Heart left ventricle (tissue), 13 donors: ENCODE data around the gene LYRM1.

Source experiments
- CTCF ChIP-seq, 12 donors: fragments of 200-600 bp; sonication (generic) in 4 of 12; IDR thresholded peaks; one replicate each; pipeline versions ENCODE4 v1.5.0 to v1.8.0; 2018 to 2022; ENCODE audit warnings: antibody characterized with exemption in 12 of 12, mild to moderate bottlenecking in 5 of 12
- POLR2A ChIP-seq, 2 donors: fragments of 450-650 bp; IDR thresholded peaks; one replicate each; pipeline ENCODE4 v1.6.1; 2017; ENCODE audit warnings: antibody characterized with exemption in 2 of 2, mild to moderate bottlenecking in 2 of 2, moderate library complexity in 2 of 2
- donor health status: ischemic (EF 13 %, LVEDD 7.1; RV severe dilation, severe dysfunction).
- donor health status: DM: no; HTN: yes; CAD: no.
- donor health status: DM: no; HTN: no; CAD: no.
- donor health status: ischemic (EF 25% LVEDD 6.9; RV normal size, moderate dysfunction).
- donor health status: ischemic (EF 25% LVEDD 5.7; RV mildly dilated, moderate dysfunction).
- donor health status: ischemic (EF 35%, LVEDD 5.7; RV mildly dilated, moderate dysfunction).
- donor health status: nonischemic (EF 11% LVEDD 7.7; RV severe dilation, severe dysfunction).
- donor health status: DM: yes; HTN: yes; CAD: no.
- donor health status: PGD.
- donor health status: ischemic (EF 29% LVEDD 5.4; RV normal size, mild dysfunction).
- donor health status: nonischemic (EF 23%, LVEDD 6.1; RV moderate dilation, normal function).

- TF ChIP-seq CTCF (IDR thresholded peaks at IDR 0.05) (no peak), POLR2A (IDR thresholded peaks at IDR 0.05) (no peak)
These were observed 28.4 kb upstream of the LYRM1 start for GRCh38 chr16:20871941-20872815.
